Measurements from ENCODE around the gene USP32. TPM values are rescaled to one million over a fixed set of nuclear protein-coding genes. Genes with fewer than 3 reads are reported as not detected.

The USP32 gene
- total RNA-seq, 1 experiment from 2014 or later, result 32.3 TPM

- H4K20me1 ChIP-seq (ENCODE audit: insufficient read depth), result no peaks in the 10 kb centered on the region
- BruUV-seq (replicated peaks), result no TSS peak
- POLR2A ChIA-PET (ENCODE audit: unreplicated experiment), result interaction anchor here (0.7 kb wide), 1 partner anchor 22 kb away, joined by 3 read pairs; no protein-coding TSS in a partner anchor
- no peak overlapping the region for H2AFZ ChIP-seq
- peaks cover 15% of the 10 kb centered on the region; the same call in 1 of the 2 replicates for H3K4me1 ChIP-seq (replicated peaks; ENCODE audit: insufficient read depth)
- H3K4me3 ChIP-seq, result no peak overlapping the region
- TF ChIP-seq CTCF (conservative IDR thresholded peaks at IDR 0.05) (no peak), EZH2 (IDR thresholded peaks at IDR 0.05; ENCODE audit: low read depth) (no peak)
- H3F3A ChIP-seq (ENCODE audit: insufficient read depth, low read depth), result no peaks in the 10 kb centered on the region
- H3K27me3 ChIP-seq (ENCODE audit: insufficient read depth, low read depth), result no peaks in the 10 kb centered on the region
- CTCF ChIA-PET, result no interaction called here
- no peaks in the 10 kb centered on the region for H3K79me2 ChIP-seq (ENCODE audit: low read depth)
- H3K4me2 ChIP-seq, result no peak overlapping the region
- no peak overlapping the region for H3K27ac ChIP-seq
- 0 out of 2 replicates have a peak, but pooled peaks cover 12% of the 10 kb centered on the region for H3K9me3 ChIP-seq (ENCODE audit: insufficient read depth, low read depth)
- H3K9me2 ChIP-seq (ENCODE audit: insufficient read depth), result no peaks in the 10 kb centered on the region
- H3K36me3 ChIP-seq (ENCODE audit: low read depth), result no peaks in the 10 kb centered on the region
- DNase-seq, result peak in 1 of 2 experiments; percentile 71
- intact Hi-C loops (cut with micrococcal nuclease; ENCODE audit: unreplicated experiment), result no loop called here
Observed at GRCh38 chr17:60410001-60410400, 18.1 kb upstream of the USP32 start.

- H3K4me1 ChIP-seq (replicated peaks; ENCODE audit: insufficient read depth), result peaks cover 15% of the 10 kb centered on the region; the same call in 1 of the 2 replicates
- H3K9me2 ChIP-seq (ENCODE audit: insufficient read depth), result no peaks in the 10 kb centered on the region
- TF ChIP-seq CTCF (conservative IDR thresholded peaks at IDR 0.05) (no peak), EZH2 (IDR thresholded peaks at IDR 0.05; ENCODE audit: low read depth) (no peak)
- no peaks in the 10 kb centered on the region for H4K20me1 ChIP-seq (ENCODE audit: insufficient read depth)
- intact Hi-C loops (cut with micrococcal nuclease; ENCODE audit: unreplicated experiment), result no loop called here
- no peak overlapping the region for H3K4me3 ChIP-seq
- H3K9me3 ChIP-seq (ENCODE audit: insufficient read depth, low read depth), result 0 out of 2 replicates have a peak, but pooled peaks cover 12% of the 10 kb centered on the region
- ChIA-PET CTCF (no interaction called here), POLR2A (ENCODE audit: unreplicated experiment) (no interaction called here)
- no peak overlapping the region for H3K4me2 ChIP-seq
- no peak for DNase-seq
- no peaks in the 10 kb centered on the region for H3K36me3 ChIP-seq (ENCODE audit: low read depth)
- H2AFZ ChIP-seq, result no peak overlapping the region
- no peaks in the 10 kb centered on the region for H3K27me3 ChIP-seq (ENCODE audit: insufficient read depth, low read depth)
- H3F3A ChIP-seq (ENCODE audit: insufficient read depth, low read depth), result no peaks in the 10 kb centered on the region
- H3K27ac ChIP-seq, result no peak overlapping the region
- BruUV-seq (replicated peaks), result no TSS peak
- no peaks in the 10 kb centered on the region for H3K79me2 ChIP-seq (ENCODE audit: low read depth)
Observed at GRCh38 chr17:60406887-60407286, 15.0 kb upstream of the USP32 start.

- no peaks in the 10 kb centered on the region for H4K20me1 ChIP-seq (ENCODE audit: insufficient read depth)
- H3K36me3 ChIP-seq (ENCODE audit: low read depth), result no peaks in the 10 kb centered on the region
- H3K4me1 ChIP-seq (replicated peaks; ENCODE audit: insufficient read depth), result no peaks in the 10 kb centered on the region
- intact Hi-C loops (cut with micrococcal nuclease; ENCODE audit: unreplicated experiment), result no loop called here
- no TSS peak for BruUV-seq (replicated peaks)
- no peak for TF ChIP-seq EZH2 (IDR thresholded peaks at IDR 0.05; ENCODE audit: low read depth)
- no peak for TF ChIP-seq CTCF (conservative IDR thresholded peaks at IDR 0.05)
- no peak overlapping the region for H3K4me3 ChIP-seq
- H3K27me3 ChIP-seq (ENCODE audit: insufficient read depth, low read depth), result no peaks in the 10 kb centered on the region
- ChIA-PET POLR2A (ENCODE audit: unreplicated experiment) (no interaction called here), CTCF (no interaction called here)
- no peaks in the 10 kb centered on the region for H3K9me2 ChIP-seq (ENCODE audit: insufficient read depth)
- H3K4me2 ChIP-seq, result no peak overlapping the region
- no peaks in the 10 kb centered on the region for H3F3A ChIP-seq (ENCODE audit: insufficient read depth, low read depth)
- no peak for DNase-seq
- no peaks in the 10 kb centered on the region for H3K79me2 ChIP-seq (ENCODE audit: low read depth)
- no peak overlapping the region for H2AFZ ChIP-seq
- H3K27ac ChIP-seq, result no peak overlapping the region
- H3K9me3 ChIP-seq (ENCODE audit: insufficient read depth, low read depth), result no peaks in the 10 kb centered on the region
Observed at GRCh38 chr17:60403962-60404361, 12.0 kb upstream of the USP32 start.
